ENCODE data around the gene SLMAP. TPM values are rescaled to one million over a fixed set of nuclear protein-coding genes. Genes with fewer than 3 reads are reported as not detected.

Gene SLMAP
- total and polyA plus RNA-seq, 7 donors = 31.2 to 180 (median 106) TPM

- ATAC-seq = peak in 1 of 4 donors; percentile 18
- no peak overlapping the region for H3K4me3 ChIP-seq
- no peaks in the 10 kb centered on the region for H3K36me3 ChIP-seq (ENCODE audit: insufficient read depth in 1 of 2, low read depth in 1 of 2)
- DNase-seq = no peak
- no peaks in the 10 kb centered on the region for H3K27me3 ChIP-seq (ENCODE audit: insufficient read depth in 3 of 3, low read length in 2 of 3)
- H3K4me1 ChIP-seq = peaks cover 61% of the 10 kb centered on the region
- intact Hi-C loops (cut with DNase I) = loop anchor here in 1 of 2 donors (10.0 kb wide), 1 partner anchor 128 kb away; the partner anchor contains the start of gene DENND6A
- TF ChIP-seq CTCF (IDR thresholded peaks at IDR 0.05) = no peak
- no peak overlapping the region for H3K27ac ChIP-seq
- no peaks in the 10 kb centered on the region for H3K9me3 ChIP-seq
Measured at GRCh38 chr3:57822686-57823085, 66.6 kb downstream of the SLMAP start.

- Histone ChIP-seq H3K27me3 (ENCODE audit: insufficient read depth in 3 of 3, low read length in 2 of 3) (no peaks in the 10 kb centered on the region), H3K36me3 (ENCODE audit: insufficient read depth in 1 of 2, low read depth in 1 of 2) (no peaks in the 10 kb centered on the region), H3K27ac (no peak overlapping the region), H3K4me1 (peaks cover 68% of the 10 kb centered on the region), H3K4me3 (no peak overlapping the region), H3K9me3 (no peaks in the 10 kb centered on the region)
- WGBS, 3 donors = 51 to 54% (median 53%) methylated on average over 3 of the region's 3 CpGs
- TF ChIP-seq CTCF (IDR thresholded peaks at IDR 0.05) = no peak
- ATAC-seq (no peak), DNase-seq (no peak)
- intact Hi-C loops (cut with DNase I) = loop anchor here in 1 of 2 donors (10.0 kb wide), 1 partner anchor 130 kb away; the partner anchor contains the start of gene DENND6A
Measured at GRCh38 chr3:57825116-57825515, 69.0 kb downstream of the SLMAP start.

DNA sequence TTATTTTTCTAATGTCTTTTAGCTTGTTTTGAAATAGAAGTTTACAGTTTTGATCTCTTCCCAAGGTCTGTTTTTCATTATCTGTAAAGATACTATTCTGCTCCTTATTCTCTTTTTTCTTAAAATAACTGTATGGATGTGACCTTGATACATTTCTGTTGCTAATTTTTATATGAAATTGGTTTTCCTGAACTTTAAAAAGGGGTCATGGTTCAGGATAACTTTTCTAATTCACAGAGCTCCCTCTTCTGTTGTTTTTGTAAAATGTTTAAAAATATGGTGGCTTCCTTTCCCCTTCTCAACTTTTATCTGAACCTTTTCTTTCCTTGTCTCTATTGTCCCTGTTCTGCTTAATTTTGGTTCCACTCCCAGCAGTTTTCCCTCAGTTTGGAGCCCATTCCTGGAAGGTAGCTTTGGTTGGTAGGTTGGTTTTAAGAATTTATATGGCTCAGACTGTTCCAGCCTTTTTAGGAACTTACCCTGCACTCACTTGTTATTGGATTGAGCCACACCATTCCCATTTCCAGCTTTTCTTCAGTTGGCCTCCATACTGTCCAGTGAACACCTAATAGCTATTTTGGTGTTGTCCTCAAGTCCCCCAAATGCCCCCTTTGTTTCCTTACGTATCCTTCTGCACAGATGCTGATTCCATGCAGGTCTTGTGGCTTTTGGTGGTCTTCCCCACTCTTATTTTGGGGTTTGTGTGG lies 70.3 kb downstream of the SLMAP start:
- Histone ChIP-seq H3K4me3 (no peak overlapping the region), H3K27ac (no peak overlapping the region), H3K27me3 (ENCODE audit: insufficient read depth in 3 of 3, low read length in 2 of 3) (no peaks in the 10 kb centered on the region), H3K4me1 (peaks cover 56% of the 10 kb centered on the region), H3K9me3 (no peaks in the 10 kb centered on the region), H3K36me3 (ENCODE audit: insufficient read depth in 1 of 2, low read depth in 1 of 2) (peaks cover 0 to 3% of the 10 kb centered on the region in 2 donors)
- intact Hi-C loops (cut with DNase I) = loop anchor here in 1 of 2 donors (10.0 kb wide), 1 partner anchor 132 kb away; the partner anchor contains the start of gene DENND6A
- no peak for DNase-seq
- 56 to 81% (median 74%) methylated on average over 1 of the region's 1 CpG for WGBS, 3 donors
- TF ChIP-seq CTCF (IDR thresholded peaks at IDR 0.05) = peak; percentile 13
- ATAC-seq = peak in 1 of 4 donors; percentile 37

DNA sequence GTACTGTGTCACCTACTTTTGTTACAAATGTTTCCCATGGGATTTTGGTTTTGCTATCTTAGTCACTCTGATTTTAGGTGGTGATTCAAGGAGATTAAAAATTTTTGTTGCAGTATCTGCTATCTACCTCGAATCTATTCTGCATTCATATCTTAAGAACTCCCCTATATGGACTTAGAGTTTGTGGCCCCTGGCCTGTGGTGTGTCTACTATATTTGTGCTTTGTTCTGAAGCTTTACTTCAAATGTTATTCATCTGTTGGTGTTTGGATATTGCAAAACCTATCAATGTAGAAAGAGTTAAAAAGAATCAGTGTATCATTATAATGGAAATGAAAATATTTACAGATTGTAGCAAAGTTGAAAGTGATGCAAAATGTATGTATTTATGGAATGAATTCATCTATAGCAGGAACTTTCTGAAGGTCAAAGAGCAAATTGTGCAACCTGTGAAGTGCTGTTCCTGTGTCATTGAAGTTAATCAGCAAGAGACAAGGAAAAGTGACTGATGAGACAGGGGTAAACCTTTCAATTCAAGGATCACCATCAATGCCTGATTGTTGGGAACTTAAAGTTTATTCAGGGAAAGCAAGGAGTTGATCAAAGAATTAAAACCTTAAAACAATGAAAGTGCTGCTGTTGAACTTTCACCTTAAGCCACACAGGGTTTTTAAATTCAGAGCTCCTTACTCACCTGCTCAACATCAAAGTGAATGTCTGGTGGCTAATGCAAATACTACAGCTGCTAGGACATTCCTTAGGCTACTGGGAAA lies 71.0 kb downstream of the SLMAP start:
- Histone ChIP-seq H3K9me3 (no peaks in the 10 kb centered on the region), H3K4me1 (peaks cover 51% of the 10 kb centered on the region), H3K4me3 (no peak overlapping the region), H3K36me3 (ENCODE audit: insufficient read depth in 1 of 2, low read depth in 1 of 2) (peaks cover 0 to 10% of the 10 kb centered on the region in 2 donors), H3K27me3 (ENCODE audit: insufficient read depth in 3 of 3, low read length in 2 of 3) (no peaks in the 10 kb centered on the region), H3K27ac (no peak overlapping the region)
- WGBS, 3 donors = 67 to 83% (median 67%) methylated on average over 1 of the region's 1 CpG
- intact Hi-C loops (cut with DNase I) = loop anchor here in 1 of 2 donors (10.0 kb wide), 1 partner anchor 132 kb away; the partner anchor contains the start of gene DENND6A
- no peak for DNase-seq
- ATAC-seq = peak in 1 of 4 donors; percentile 39
- TF ChIP-seq CTCF (IDR thresholded peaks at IDR 0.05) = no peak

All from psoas muscle (tissue), 8 donors.